HG02970 (cell line): Measurements from ENCODE around the gene TGFB1.
"Not testable (repeated sequence)": the region's sequence is repeated elsewhere in the genome, so short reads cannot be mapped to it uniquely, and the experiment has no call there.

Experiments
- ATAC-seq: cut with Tn5 transposase; IDR thresholded peaks from one replicate; pipeline ENCODE4 v1.9.1; 2021; ENCODE audit warnings: mild to moderate bottlenecking, moderate library complexity, moderate number of reproducible peaks; ENCODE audit not compliant: unreplicated experiment, low FRiP score

Gene TGFB1

DNA sequence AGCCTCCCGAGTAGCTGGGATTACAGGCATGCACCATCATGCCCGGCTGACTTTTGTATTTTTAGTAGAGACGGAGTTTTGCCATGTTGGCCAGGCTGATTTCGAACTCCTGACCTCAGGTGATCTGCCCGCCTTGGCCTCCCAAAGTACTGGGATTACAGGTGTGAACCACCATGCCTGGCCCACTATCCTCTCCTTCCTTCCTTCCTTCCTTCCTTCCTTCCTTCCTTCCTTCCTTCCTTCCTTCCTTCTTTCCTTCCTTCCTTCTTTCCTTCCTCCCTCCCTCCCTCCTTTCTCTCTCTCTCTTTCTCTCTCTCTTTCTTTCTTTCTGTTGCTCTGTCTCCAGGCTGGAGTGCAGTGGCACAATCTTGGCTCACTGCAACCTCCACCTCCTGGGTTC, 17.4 kb upstream of the TGFB1 start:
- ATAC-seq = not testable (repeated sequence)

DNA sequence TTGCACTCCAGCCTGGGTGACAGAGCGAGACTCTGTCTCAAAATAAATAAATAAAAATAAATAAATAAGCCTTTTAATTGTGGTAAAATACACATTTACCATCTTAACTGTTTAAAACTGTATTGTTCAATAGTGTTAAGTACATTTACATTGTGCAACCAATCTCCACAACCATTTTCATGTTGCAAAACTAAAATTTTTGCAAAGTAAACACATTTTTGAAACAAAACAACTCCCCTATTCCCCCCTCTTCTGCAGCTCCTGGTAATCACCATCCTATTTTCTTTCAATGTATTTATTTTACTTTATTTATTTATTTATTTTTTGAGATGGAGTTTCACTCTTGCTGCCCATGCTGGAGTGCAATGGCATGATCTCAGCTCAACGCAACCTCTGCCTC, 16.0 kb upstream of the TGFB1 start:
- ATAC-seq = no peak

DNA sequence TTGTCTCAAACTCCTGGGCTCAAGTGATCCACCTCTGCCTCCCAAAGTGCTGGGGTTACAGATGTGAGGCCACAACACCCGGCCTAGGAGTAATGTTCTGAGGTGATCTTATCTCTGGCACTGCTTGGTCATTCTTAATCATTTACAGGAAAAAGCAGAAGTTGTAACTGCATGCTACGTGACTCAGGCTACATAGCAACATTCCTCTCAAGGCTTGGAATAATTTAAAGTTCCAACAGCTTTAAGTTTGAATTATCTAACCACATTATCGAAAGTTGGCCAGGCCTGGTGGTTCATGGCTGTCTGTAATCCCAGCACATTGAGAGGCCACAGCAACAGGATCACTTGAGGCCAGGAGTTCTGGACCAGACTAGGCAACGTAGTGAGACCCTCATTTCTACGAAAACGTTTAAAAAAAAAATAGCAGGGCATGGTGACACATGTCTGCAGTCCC, 14.2 kb upstream of the TGFB1 start:
- ATAC-seq = no peak

DNA sequence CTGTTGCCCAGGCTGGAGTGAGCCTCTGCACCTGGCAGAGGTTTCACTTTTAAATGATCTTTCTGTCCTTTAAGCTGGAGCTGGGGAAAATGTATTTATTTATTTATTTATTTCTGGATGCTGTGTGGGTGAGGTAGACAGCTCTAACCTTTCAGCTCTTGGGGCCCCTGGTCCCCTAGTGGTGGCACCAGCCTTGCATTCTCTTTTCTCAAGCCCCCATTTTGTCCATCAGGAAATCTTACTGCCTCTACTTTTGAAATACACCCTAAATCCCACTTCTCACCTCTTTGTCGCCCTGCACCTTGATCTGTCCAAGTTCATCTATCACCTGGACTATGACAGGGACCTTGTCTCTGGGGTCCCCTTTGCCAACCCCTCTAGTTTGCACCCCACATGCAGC, 12.4 kb upstream of the TGFB1 start:
- no peak for ATAC-seq

DNA sequence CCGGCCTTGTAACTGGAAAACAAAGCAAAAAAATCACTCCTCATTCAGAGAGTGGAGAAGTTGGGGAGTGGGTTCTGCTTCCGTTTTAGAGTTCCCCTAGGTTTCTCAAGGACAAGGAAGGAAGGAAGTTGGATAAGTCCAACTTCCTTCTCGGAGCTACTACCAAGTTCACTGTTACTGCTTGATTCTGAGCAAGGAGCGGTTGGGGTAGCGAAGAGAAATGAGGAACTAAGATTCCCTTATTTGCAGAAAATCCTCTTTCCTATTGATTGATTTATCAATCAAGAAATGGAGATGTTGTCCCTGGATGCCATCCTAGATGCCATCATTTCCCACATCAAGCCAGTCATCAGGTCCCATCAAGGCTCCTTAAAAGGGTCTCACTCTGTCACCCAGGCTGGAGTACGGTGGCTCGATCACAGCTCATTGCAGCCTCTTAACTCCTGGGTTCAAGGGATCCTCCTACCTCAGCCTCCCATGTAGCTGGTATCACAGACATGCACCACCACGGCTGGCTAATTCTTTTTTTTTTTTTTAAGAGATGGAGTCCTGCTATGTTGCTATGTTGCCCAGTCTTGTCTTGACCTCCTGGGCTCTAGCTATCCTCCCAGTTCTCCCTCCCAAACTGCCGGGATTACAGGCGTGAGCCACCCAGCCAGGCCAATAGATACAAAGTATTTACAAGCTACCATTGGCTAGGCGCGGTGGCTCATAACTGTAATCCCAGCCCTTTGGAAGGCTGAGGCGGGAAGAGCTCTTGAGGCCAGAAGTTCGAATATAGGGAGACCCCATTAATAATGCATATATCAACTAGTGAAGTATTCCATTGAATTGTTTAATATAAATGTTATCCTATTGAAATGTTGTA, 11.0 kb upstream of the TGFB1 start:
- no peak for ATAC-seq

DNA sequence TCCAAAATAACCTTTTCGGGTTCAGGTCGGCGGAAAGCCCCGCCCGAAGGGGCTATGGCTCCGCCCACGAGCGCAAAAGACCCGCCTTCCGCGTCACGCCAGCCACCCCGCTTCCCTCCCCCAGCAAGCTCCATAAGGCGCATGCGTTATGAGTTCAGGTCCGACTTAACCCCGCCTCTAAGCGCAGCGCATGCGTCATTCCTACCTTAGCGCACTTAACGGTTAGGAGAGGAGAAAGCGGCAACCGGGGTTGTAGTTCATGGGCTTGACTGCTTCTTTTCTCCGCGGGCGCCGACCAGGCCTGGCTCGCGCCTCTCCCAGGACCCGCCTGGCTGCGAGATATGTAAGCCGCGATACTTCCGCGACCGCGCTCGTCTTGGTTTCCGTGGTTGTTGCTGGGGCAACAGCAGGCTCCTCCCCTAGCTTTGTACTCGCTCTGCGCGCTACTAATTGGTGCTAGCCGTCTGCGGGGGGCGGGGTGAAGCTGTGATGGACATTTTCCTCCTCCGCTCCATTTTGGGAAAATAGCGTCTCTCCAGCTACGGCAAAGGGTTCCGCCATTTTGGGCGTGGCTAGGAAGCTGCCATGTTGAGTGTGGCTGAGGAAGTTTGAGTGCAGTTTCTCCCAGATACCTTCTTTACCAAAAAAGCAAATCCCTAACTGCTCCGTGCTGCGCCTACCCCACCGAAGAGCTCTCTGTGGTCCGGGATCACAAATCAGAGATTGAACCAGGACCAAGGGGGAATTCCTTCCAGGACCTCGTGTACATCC, 10.2 kb upstream of the TGFB1 start, which contains the start of gene B9D2:
B9D2 (minus strand) TSS at position 397 of the 771 bp plus-strand sequence. CDS start 630 bp downstream, outside the sequence.
- ATAC-seq = peak; percentile 82

DNA sequence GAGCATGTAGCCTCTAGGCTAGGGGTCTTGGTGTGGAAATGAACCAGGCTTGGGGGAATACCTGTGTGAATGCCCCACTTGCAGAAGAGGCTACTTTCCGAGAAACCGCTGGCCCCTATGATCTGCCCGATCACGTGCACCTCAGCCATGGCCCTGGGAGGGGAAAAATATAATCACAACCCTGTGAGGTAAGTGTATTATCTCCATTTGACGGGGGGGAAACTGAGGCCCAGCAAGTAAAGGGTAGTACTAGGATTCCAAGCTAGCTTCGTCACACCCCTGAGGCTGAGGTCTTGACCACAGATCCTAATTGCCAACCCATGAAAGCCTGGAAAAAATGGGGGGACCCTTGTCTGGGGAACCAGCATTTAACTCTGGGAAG, 9.6 kb upstream of the TGFB1 start:
- ATAC-seq = no peak

DNA sequence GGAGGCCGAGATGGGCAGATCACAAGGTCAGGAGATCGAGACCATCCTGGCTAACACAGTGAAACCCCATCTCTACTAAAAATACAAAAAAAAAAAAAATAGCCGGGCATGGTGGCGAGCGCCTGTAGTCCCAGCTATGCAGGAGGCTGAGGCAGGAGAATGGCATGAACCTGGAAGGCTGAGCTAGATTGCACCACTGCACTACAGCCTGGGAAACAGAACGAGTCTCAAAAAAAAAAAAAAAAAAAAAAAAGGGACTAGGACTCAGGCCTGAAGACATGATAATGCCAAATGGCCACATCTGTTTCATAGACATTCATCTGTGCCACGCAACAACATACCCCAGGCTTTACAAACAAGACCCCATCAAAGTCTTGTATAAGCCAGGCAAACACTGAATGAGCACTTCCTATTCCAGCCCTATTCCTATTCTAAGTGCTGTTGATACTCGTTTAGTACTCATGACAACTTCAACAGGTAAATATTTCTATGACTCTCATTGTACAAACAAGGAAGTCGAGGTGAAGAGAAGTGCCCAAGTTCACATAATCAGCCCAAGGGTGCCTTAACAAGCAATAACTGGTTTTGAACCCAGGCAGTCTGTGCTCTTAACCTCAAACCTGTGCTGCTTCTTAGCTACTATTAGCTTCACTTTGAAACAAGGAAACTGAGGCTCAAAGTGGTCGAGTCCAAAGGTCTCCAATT, 8.6 kb upstream of the TGFB1 start:
- no peak for ATAC-seq

DNA sequence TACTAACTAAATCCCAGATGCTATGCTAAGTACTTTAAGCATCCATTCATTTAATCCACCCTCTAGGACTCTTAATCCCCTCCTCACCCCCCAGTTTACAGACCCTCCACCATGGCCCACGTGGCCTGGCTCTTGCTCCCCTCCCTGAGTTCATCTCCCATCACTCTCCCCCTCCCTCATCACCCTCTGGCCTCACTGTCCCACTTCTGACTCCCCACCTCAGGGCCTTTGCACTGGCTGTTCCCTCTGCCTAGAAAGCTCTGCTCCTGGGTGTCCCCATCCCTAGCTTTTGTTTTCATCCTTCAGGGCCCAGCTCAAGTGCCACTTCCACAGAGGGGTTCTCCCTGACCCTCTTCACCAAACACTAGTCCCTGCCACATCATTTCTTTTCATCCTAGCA, 6.0 kb upstream of the TGFB1 start:
- no peak for ATAC-seq

DNA sequence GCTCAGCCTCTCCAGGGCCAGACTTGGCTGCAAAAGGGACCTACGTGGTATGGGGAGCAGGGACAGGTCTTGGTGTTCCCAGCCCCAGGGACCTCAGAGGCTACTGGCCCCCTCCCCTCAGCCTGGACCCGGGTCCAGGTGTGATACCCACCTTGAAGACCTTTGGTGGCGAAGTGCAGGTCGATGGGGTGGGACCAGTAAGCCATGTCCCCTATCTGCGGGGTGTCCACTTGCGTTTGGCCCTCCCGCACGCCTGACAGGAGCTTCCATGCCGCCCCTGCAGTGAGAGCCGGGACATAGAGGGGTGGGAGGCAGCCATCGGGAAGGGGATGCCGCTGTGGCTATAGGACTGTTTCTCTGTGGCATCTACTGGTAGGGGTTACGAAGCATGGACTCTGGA, 4.0 kb upstream of the TGFB1 start:
- ATAC-seq = no peak

DNA sequence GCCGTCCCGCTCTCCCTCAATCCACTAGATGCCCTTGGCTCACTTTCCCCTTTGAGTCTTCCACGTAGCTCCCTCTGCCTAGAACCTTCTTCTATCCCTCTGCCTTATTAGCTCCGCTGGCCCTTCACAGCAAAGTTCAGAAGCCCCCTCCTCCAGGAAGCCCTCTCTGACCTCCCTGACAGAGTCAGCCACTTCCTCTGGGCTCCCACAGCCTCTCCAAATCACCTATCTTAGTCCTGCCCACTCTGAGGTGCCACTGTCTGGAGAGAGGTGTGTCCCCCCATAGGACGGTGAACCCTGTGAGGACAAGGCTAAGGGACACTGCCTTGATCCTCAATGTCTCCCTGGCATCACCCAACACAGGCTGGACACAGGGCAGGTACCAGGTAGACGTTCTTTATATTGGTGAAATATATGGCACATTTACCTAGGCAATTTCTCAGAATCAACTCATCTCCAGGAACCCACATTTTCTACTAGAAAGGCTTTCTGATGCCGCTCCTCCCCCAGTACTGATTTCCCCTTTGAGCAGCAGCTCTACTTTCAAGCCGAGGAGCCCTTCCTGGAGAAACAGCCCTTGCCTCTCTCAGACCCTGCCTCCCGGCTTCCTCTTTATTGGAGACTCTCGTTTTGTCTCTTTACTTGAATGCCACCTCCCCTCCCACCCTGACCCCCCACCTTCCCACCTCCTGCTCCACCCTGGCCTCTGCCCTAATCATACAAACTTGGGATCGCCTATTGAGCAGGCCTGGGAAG, 3.4 kb upstream of the TGFB1 start:
- ATAC-seq = no peak

DNA sequence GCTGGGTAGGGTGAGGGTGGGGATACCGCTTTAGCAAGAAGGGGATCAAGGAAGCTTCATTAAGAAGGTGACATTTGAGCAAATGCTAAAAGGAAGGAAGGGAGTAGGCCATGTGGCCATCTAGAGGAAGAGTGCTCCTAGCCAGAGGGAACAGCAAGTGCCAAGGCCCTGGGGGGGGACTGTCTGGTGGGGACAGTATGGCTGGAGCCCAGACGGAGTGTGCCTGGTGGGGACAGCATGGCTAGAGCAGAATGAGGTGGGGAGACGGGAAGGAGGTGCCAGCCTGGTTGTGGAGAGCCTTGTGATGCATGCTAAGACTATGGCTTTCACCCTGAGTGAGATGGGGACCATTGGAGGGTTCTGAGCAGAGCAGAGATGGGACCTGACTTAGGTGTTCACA, 2.1 kb upstream of the TGFB1 start:
- no peak for ATAC-seq

DNA sequence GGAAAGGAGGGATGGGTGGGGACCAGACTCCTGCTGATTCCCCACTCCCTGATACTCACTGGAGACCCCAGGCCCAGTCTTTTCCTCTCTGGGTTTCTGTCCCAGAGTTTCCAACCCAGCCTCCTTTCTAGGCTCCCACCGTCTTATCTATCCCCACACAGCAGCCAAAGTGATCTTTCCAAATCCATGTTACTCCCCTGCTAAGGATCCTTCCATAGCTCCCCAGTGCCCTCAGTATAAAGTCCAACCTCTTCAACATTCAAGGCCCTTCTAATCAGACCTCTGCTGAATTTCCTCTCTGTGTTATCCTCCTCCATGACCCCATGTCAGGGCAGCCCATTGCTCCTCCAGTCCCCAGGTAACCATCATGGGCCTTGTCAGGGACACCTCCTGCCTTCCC, 1.3 kb upstream of the TGFB1 start:
- ATAC-seq = no peak

DNA sequence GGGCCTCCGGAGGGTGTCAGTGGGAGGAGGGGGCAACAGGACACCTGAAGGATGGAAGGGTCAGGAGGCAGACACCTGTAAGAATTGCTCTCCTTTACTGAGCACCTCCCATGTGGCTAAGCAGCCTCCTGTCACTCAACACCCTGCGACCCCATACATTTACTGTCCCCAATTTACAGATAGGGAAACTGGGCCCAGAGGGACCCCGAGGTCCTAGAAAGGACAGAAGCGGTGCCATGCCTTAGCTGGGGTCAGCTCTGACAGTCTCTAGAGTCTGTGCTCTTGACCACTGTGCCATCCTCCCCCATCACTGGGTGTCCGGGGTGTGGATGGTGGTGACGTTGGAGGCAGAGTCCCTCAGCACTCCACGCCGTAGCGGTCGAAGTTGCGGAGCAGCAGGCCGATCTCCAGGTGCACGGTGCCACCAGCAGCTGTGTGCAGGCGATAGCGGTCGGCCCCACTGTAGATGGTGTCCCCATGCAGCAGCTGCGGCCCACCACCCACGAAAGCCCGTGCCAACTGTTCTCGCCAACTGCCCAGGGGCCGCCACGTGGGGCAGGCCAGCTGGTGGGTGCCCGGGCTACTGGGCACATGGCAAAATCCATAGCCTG, 726 bp upstream of the TGFB1 start:
- no peak for ATAC-seq

DNA sequence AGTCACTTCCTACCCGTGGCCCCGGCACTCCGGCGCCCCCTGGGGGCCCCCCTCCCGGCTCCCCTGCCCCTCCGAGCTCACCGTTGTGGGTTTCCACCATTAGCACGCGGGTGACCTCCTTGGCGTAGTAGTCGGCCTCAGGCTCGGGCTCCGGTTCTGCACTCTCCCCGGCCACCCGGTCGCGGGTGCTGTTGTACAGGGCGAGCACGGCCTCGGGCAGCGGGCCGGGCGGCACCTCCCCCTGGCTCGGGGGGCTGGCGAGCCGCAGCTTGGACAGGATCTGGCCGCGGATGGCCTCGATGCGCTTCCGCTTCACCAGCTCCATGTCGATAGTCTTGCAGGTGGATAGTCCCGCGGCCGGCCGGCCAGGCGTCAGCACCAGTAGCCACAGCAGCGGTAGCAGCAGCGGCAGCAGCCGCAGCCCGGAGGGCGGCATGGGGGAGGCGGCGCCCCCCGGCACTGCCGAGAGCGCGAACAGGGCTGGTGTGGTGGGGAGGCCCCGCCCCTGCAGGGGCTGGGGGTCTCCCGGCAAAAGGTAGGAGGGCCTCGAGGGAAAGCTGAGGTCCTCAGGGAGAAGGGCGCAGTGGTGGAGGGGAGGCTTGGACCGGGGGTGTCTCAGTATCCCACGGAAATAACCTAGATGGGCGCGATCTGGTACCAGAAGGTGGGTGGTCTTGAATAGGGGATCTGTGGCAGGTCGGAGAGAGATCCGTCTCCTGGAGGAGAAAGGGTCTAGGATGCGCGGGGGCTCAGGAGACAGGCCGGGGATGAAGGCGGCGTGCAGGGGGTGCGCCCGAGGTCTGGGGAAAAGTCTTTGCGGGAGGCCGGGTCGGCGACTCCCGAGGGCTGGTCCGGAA, 885 bp downstream of the TGFB1 start:
- ATAC-seq = no peak

DNA sequence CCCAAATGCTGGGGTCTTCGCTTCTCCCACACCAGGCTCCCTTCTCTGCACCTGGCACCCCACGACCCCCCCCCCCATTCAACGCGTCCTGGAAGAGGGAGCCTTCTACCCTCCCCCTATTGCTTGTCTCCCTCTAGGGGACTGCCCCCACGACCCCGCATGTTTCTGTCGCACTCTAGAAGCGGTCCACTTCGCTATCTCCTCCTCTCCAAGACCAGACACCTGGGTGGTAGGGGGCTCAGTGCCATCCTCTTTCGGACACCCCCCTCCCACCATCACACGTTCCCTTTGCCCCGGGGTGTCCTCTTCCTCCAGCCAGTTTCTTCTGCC, 1.5 kb downstream of the TGFB1 start:
- no peak for ATAC-seq

DNA sequence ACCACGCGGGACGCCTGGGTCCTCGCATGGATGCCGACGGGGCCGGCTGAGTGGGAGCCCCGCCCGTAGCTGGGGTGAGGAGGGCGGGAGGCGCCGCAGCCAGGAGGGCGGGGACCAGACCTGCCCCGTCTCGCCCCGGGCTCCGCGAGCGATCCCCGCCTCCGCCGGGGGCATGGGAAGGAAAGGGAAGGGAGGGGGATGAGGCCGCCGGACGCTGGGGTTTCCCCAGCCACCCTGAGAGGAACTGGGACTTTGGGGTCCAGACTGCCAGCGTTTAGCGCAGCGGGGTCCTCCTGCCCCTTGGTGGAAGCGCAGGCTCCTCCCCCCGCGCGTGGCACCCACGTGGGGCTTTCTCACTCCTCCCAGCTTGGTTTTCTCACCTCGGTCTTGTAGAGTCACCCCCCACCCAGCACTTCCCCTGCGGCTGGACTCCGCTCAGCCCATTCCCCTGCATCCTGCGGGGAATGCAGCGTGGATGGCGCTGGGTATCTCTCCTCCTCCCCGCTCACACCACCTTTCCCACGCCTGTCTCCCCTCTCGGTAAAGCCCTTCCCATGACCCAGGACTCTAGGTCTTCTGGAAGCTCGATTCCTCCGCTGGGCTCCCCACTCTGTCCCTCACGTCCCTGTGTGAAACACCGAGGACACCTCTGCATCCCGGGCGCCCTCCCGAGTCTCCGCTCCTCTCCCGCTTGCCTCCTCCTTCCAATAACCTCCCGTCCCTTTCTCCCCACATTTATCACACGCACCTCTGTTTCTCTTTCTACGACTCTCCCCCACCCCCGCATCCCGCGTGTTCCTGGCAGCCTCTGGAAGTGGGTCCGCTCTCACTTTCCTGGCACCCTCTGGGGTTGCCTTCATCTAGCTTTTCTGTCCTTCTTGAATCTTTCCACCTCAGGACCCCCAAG, 2.1 kb downstream of the TGFB1 start:
- ATAC-seq = no peak

DNA sequence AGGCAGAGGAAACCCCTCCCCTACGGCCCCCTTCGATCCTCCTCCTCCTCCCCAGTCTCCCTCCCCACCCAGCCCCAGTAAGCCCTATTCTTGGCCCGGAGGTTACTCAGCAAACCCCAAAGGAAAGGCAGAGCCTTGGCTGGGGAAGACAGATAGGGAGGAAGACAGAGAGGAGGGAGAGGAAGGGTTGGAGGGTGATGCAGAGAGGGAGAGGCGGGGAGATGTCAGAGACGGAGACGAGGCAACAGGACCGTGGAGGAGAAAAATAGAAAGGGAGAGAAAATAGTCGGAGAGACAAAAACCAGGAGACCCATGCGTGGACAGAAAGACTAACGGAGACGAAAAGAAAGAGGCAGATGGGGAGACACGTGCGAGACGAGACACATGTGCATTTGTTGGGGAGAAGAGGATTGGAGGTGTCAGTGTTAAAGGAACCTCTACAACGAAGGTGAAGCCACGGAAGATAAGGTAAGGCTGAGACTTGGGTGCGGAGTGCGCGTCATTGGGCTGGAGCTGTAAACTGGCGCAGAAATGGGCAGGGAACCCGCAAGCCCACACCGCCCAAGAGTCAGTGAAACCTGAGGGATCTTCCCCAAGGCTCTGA, 2.9 kb downstream of the TGFB1 start:
- no peak for ATAC-seq
